Measurements from ENCODE around the gene IL32.
"Not testable (repeated sequence)": the region's sequence is repeated elsewhere in the genome, so short reads cannot be mapped to it uniquely, and the experiment has no call there.

IL32 gene

GRCh38 chr16:3051494-3051893 lies 13.9 kb upstream of the IL32 start:
- CTCF ChIA-PET = interaction anchor here (1.1 to 2.5 kb wide), 3 partner anchors 20 to 24 kb away, joined by 3 to 10 read pairs (median 5); no protein-coding TSS in a partner anchor
- TF ChIP-seq ZIC2 (tag by site-specific recombination; IDR thresholded peaks at IDR 0.05) (peak; percentile 17; the same call in 1 of the 2 replicates), ZNF585B (tag by site-specific recombination; IDR thresholded peaks at IDR 0.05) (no peak)
- Histone ChIP-seq H3K4me3 (ENCODE audit: low read depth, low read length) (no peak overlapping the region), H3K36me3 (ENCODE audit: control insufficient read depth in 2 of 2, insufficient read depth in 1 of 2, low read length in 2 of 2) (peaks cover 0 to 17% of the 10 kb centered on the region in 2 experiments; a peak in 2 of 3 replicates), H3K9me3 (ENCODE audit: control insufficient read depth, insufficient read depth, low read depth, low read length) (no peaks in the 10 kb centered on the region), H3K27ac (ENCODE audit: extremely low read depth, low read depth, low read length) (no peak overlapping the region), H3K4me1 (ENCODE audit: control insufficient read depth, insufficient read depth, low read length) (no peaks in the 10 kb centered on the region)
- POLR2A ChIA-PET = interaction anchor here (1.2 kb wide), 2 partner anchors 16 to 20 kb away, joined by 3 to 5 read pairs; no protein-coding TSS in a partner anchor

- H3K9me3 ChIP-seq (ENCODE audit: control insufficient read depth, insufficient read depth, low read depth, low read length); H3K4me3 ChIP-seq (ENCODE audit: low read depth, low read length); POLR2A ChIA-PET; H3K4me1 ChIP-seq (ENCODE audit: control insufficient read depth, insufficient read depth, low read length); H3K27ac ChIP-seq (ENCODE audit: extremely low read depth, low read depth, low read length): not testable (repeated sequence)
- H3K36me3 ChIP-seq (ENCODE audit: control insufficient read depth in 2 of 2, insufficient read depth in 1 of 2, low read length in 2 of 2) = peaks cover 0 to 21% of the 10 kb centered on the region in 2 experiments; a peak in 2 of 3 replicates
- CTCF ChIA-PET = interaction anchor here (1.1 kb wide), 1 partner anchor 19 kb away, joined by 3 read pairs; no protein-coding TSS in a partner anchor
These were observed 12.7 kb upstream of the IL32 start for GRCh38 chr16:3052571-3053329.

- H3K9me3 ChIP-seq (ENCODE audit: control insufficient read depth, insufficient read depth, low read depth, low read length); H3K27ac ChIP-seq (ENCODE audit: extremely low read depth, low read depth, low read length); H3K4me1 ChIP-seq (ENCODE audit: control insufficient read depth, insufficient read depth, low read length); H3K4me3 ChIP-seq (ENCODE audit: low read depth, low read length); POLR2A ChIA-PET; CTCF ChIA-PET: not testable (repeated sequence)
- peaks cover 0 to 21% of the 10 kb centered on the region in 2 experiments; a peak in 2 of 3 replicates for H3K36me3 ChIP-seq (ENCODE audit: control insufficient read depth in 2 of 2, insufficient read depth in 1 of 2, low read length in 2 of 2)
These were observed 12.1 kb upstream of the IL32 start for GRCh38 chr16:3053330-3053710.

GRCh38 chr16:3054965-3055733 lies 10.3 kb upstream of the IL32 start:
- TF ChIP-seq ZBTB8A (tag by site-specific recombination; IDR thresholded peaks at IDR 0.05) = 0 out of 2 replicates have a peak, but pooled peaks have one; percentile 18
- TF ChIP-seq ZBTB21 (tag by site-specific recombination; IDR thresholded peaks at IDR 0.05) = peak; percentile 31; the same call in 1 of the 2 replicates
- TF ChIP-seq ZNF629 (tag by site-specific recombination; IDR thresholded peaks at IDR 0.05) = 0 out of 2 replicates have a peak, but pooled peaks have one; percentile 18
- TF ChIP-seq KLF17 (tag by site-specific recombination; IDR thresholded peaks at IDR 0.05) = no peak
- ChIA-PET POLR2A (interaction anchor here (0.6 kb wide), 1 partner anchor 80 kb away, joined by 9 read pairs; the partner anchor contains the start of gene ZNF213), CTCF (interaction anchor here (0.6 to 1.1 kb wide), 2 partner anchors 7 to 75 kb away, joined by 5 to 6 read pairs; no protein-coding TSS in a partner anchor)
- no peak overlapping the region for H3K4me3 ChIP-seq (ENCODE audit: low read depth, low read length)
- no peaks in the 10 kb centered on the region for H3K9me3 ChIP-seq (ENCODE audit: control insufficient read depth, insufficient read depth, low read depth, low read length)
- peaks cover 0 to 21% of the 10 kb centered on the region in 2 experiments; a peak in 2 of 3 replicates for H3K36me3 ChIP-seq (ENCODE audit: control insufficient read depth in 2 of 2, insufficient read depth in 1 of 2, low read length in 2 of 2)
- H3K27ac ChIP-seq (ENCODE audit: extremely low read depth, low read depth, low read length) = no peak overlapping the region
- H3K4me1 ChIP-seq (ENCODE audit: control insufficient read depth, insufficient read depth, low read length) = peaks cover 3% of the 10 kb centered on the region

GRCh38 chr16:3055734-3056115 lies 9.7 kb upstream of the IL32 start:
- ChIA-PET POLR2A (interaction anchor here (0.6 to 1.1 kb wide), 2 partner anchors 10 to 79 kb away, joined by 3 to 9 read pairs; partner anchors contain the start of genes IL32 and ZNF213), CTCF (interaction anchor here (0.6 to 5.3 kb wide), 4 partner anchors 8 to 74 kb away, joined by 3 to 39 read pairs (median 6); no protein-coding TSS in a partner anchor)
- H3K4me1 ChIP-seq (ENCODE audit: control insufficient read depth, insufficient read depth, low read length); H3K4me3 ChIP-seq (ENCODE audit: low read depth, low read length); H3K9me3 ChIP-seq (ENCODE audit: control insufficient read depth, insufficient read depth, low read depth, low read length); H3K27ac ChIP-seq (ENCODE audit: extremely low read depth, low read depth, low read length): not testable (repeated sequence)
- H3K36me3 ChIP-seq (ENCODE audit: control insufficient read depth in 2 of 2, insufficient read depth in 1 of 2, low read length in 2 of 2) = peaks cover 0 to 21% of the 10 kb centered on the region in 2 experiments; a peak in 2 of 3 replicates

Data from HEK293 (cell line).